HCT116 (cell line): Measurements from ENCODE around the gene IL12B. TPM values are rescaled to one million over a fixed set of nuclear protein-coding genes. Genes with fewer than 3 reads are reported as not detected.

Source experiments
- ATAC-seq: fragments of 200-7000 bp; cut with Tn5 transposase; 2 replicates; pipeline ENCODE4 v1.9.1; 2020; ENCODE audit warnings: mild to moderate bottlenecking, moderate library complexity
- BruUV-seq: library from RNA; stranded (reverse); fragments of 400-500 nt; replicated peaks from 2 replicates; lab custom pipeline; 2021; lab: Mats Ljungman, UMichigan
- CTCF ChIA-PET: fragments of 300-600 bp; sonication (Branson Sonifier 250); formaldehyde crosslinking; loops from one replicate; lab custom pipeline; 2021; ENCODE audit warnings: antibody characterized with exemption; lab: Charles Lee
- POLR2A ChIA-PET: fragments of 300-600, 350-600 bp; sonication (Branson Sonifier 250); formaldehyde crosslinking; loops from one replicate; lab custom pipeline; 2021; ENCODE audit warnings: antibody characterized with exemption; lab: Charles Lee
- RAD21 ChIA-PET, 2 experiments: fragments of 300-600 bp; sonication (Branson Sonifier 250); formaldehyde crosslinking; loops; one replicate each; lab custom pipeline; 2023; ENCODE audit warnings: low total read pairs in 2 of 2; ENCODE audit not compliant: uncharacterized antibody in 2 of 2, unreplicated experiment in 2 of 2, low non-redundant PET in 1 of 2; lab: Charles Lee
- DNase-seq: peaks from one replicate; pipeline ENCODE4 v3.0.0-alpha.2; 2010; ENCODE audit warnings: low read depth, low spot score
- H2AFZ ChIP-seq: fragments of 200-600 bp; shearing (Covaris generic), sonication (generic); 2 replicates; pipeline ENCODE4 v1.6.1; 2017; ENCODE audit warnings: low read depth, mixed run types, mixed read lengths, antibody characterized with exemption, low read length; ENCODE audit not compliant: poor library complexity, severe bottlenecking
- H3K27ac ChIP-seq: 2 replicates; pipeline ENCODE4 v1.5.1; 2012; ENCODE audit warnings: low read depth, low read length
- H3K27me3 ChIP-seq: fragments of 200-600 bp; sonication (generic); 2 replicates; pipeline ENCODE4 v1.6.1; 2016; ENCODE audit warnings: mixed run types, low read length, mixed read lengths; ENCODE audit not compliant: insufficient read depth
- H3K36me3 ChIP-seq, 2 experiments: fragments of 200-500 bp in 1 of 2; fragments of 200-600 bp in 1 of 2; sonication (Bioruptor generic) in 1 of 2; sonication (generic) in 1 of 2; 2 replicates each; pipeline versions ENCODE4 v1.5.1 to v1.6.1; 2014 to 2016; ENCODE audit warnings: low read length in 2 of 2, inconsistent platforms in 1 of 2, mixed read lengths in 1 of 2, mixed run types in 1 of 2; ENCODE audit not compliant: insufficient read depth in 2 of 2, control insufficient read depth in 1 of 2
- H3K4me1 ChIP-seq, 2 experiments: fragments of 200-600 bp in 1 of 2; sonication (generic) in 1 of 2; 2 replicates each; pipeline versions ENCODE4 v1.5.1 to v1.6.1; 2012 to 2017; ENCODE audit warnings: low read length in 2 of 2, inconsistent platforms in 1 of 2, mild to moderate bottlenecking in 1 of 2, mixed read lengths in 1 of 2, mixed run types in 1 of 2, moderate library complexity in 1 of 2; ENCODE audit not compliant: insufficient read depth in 2 of 2, control insufficient read depth in 1 of 2
- H3K4me2 ChIP-seq: fragments of 200-600 bp; sonication (generic); 2 replicates; pipeline ENCODE4 v1.6.1; 2017; ENCODE audit warnings: mixed run types, low read length, mixed read lengths
- H3K4me3 ChIP-seq, 2 experiments: fragments of 200-600 bp in 1 of 2; sonication (generic) in 1 of 2; replicated peaks in 1 of 2; 2 replicates each; pipeline ENCODE4 v1.5.1; 2011 to 2016; ENCODE audit warnings: low read length in 2 of 2, control low read depth in 1 of 2, low read depth in 1 of 2, mild to moderate bottlenecking in 1 of 2, mixed read lengths in 1 of 2, mixed run types in 1 of 2
- H3K79me2 ChIP-seq: fragments of 200-600 bp; sonication (generic); 2 replicates; pipeline ENCODE4 v1.6.1; 2017; ENCODE audit warnings: mild to moderate bottlenecking, mixed run types, low read length, moderate library complexity, mixed read lengths; ENCODE audit not compliant: insufficient read depth
- H3K9ac ChIP-seq: fragments of 200-600 bp; sonication (generic); 2 replicates; pipeline ENCODE4 v1.6.1; 2016; ENCODE audit warnings: low read length, mixed read lengths
- H3K9me2 ChIP-seq: fragments of 200-600 bp; sonication (generic), shearing (Covaris generic); 2 replicates; pipeline ENCODE4 v1.6.1; 2017; ENCODE audit warnings: mixed run types, mild to moderate bottlenecking, moderate library complexity; ENCODE audit not compliant: insufficient read depth
- H3K9me3 ChIP-seq, 2 experiments: fragments of 200-500 bp in 1 of 2; fragments of 200-600 bp in 1 of 2; sonication (Bioruptor generic) in 1 of 2; sonication (generic) in 1 of 2; 2 replicates each; pipeline ENCODE4 v1.6.1; 2014 to 2017; ENCODE audit warnings: low read length in 2 of 2, mixed read lengths in 2 of 2, inconsistent platforms in 1 of 2, low read depth in 1 of 2, mild to moderate bottlenecking in 1 of 2, mixed run types in 1 of 2, moderate library complexity in 1 of 2; ENCODE audit not compliant: control insufficient read depth in 1 of 2, insufficient read depth in 1 of 2
- H4K20me1 ChIP-seq: fragments of 200-600 bp; sonication (generic), shearing (Covaris generic); 2 replicates; pipeline ENCODE4 v1.6.1; 2017; ENCODE audit warnings: mixed run types, mild to moderate bottlenecking, moderate library complexity; ENCODE audit not compliant: insufficient read depth
- CBX3 ChIP-seq: IDR thresholded peaks from 2 replicates; pipeline ENCODE4 v1.6.1; 2012; ENCODE audit warnings: low read depth
- CEBPB ChIP-seq: IDR thresholded peaks from 2 replicates; pipeline ENCODE4 v1.6.1; 2012; ENCODE audit warnings: low read depth
- EGR1 ChIP-seq: IDR thresholded peaks from 2 replicates; pipeline ENCODE4 v1.6.1; 2012; ENCODE audit warnings: low read depth
- ELF1 ChIP-seq: IDR thresholded peaks from 2 replicates; pipeline ENCODE4 v1.6.1; 2012; ENCODE audit warnings: low read depth, borderline replicate concordance
- EZH2 ChIP-seq: fragments of 200-600 bp; sonication (generic); IDR thresholded peaks from 2 replicates; pipeline ENCODE4 v1.6.1; 2017; ENCODE audit warnings: antibody characterized with exemption, mixed run types
- FOSL1 ChIP-seq: IDR thresholded peaks from 2 replicates; pipeline ENCODE4 v1.6.1; 2012; ENCODE audit warnings: low read depth
- JUND ChIP-seq: IDR thresholded peaks from 2 replicates; pipeline ENCODE4 v1.6.1; 2012
- POLR2A ChIP-seq: IDR thresholded peaks from 2 replicates; pipeline ENCODE4 v1.7.0; 2011; ENCODE audit warnings: borderline replicate concordance; ENCODE audit not compliant: insufficient read depth, insufficient read length; ENCODE audit errors: extremely low read depth
- POLR2AphosphoS5 ChIP-seq: IDR thresholded peaks from 2 replicates; pipeline ENCODE4 v1.6.1; 2011; ENCODE audit warnings: mild to moderate bottlenecking, low read depth, low read length, moderate library complexity
- RAD21 ChIP-seq: IDR thresholded peaks from 2 replicates; pipeline ENCODE4 v1.6.1; 2012; ENCODE audit warnings: low read depth, mild to moderate bottlenecking
- SIN3A ChIP-seq: IDR thresholded peaks from 2 replicates; pipeline ENCODE4 v1.6.1; 2012; ENCODE audit warnings: low read depth
- SRF ChIP-seq: IDR thresholded peaks from 2 replicates; pipeline ENCODE4 v1.6.1; 2012; ENCODE audit warnings: low read depth
- intact Hi-C: fragments of 100-400 bp; cut with micrococcal nuclease; formaldehyde crosslinking; loops from 2 replicates; pipeline ENCODE4 v1.10.0; 2022
- total RNA-seq: library from RNA; stranded (reverse); gene quantifications from one replicate; pipeline ENCODE4 v1.2.1, GENCODE V29; 2021; ENCODE audit not compliant: unreplicated experiment
- TF ChIP-seq, protein P1 (sequence below): IDR thresholded peaks from 2 replicates; pipeline ENCODE4 v1.6.1; 2012

IL12B gene
- total RNA-seq, 1 experiment from 2014 or later: not detected

DNA sequence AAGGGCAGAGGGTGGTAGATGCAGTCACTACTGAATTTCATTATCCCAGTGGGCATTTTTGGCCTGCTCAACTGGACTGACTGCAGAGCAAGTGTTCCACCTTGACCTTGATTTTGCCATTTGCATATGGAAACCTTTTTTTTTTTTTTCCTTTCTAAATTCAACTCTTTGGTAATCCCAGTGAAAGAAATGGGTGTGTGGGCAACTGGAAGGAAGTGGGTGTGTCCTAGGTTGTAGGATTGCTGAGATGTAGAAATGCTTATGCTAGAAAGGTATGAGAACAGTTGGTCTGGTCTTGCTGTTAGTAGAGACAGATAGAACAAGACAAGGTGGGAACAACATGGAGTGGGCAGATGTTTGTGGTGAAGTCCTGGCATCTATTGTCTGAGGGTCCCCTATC is 7.8 kb upstream of the IL12B start:
- H3K27ac ChIP-seq: no peak overlapping the region
- ATAC-seq: no peak
- H3K9ac ChIP-seq: no peak overlapping the region
- no peaks in the 10 kb centered on the region for H4K20me1 ChIP-seq
- H3K27me3 ChIP-seq: no peaks in the 10 kb centered on the region
- TF ChIP-seq SIN3A (no peak), SRF (no peak), JUND (no peak), EGR1 (no peak), ELF1 (no peak), RAD21 (no peak), EZH2 (no peak), POLR2AphosphoS5 (no peak), CBX3 (no peak), POLR2A (no peak), FOSL1 (no peak), CEBPB (no peak)
- TF ChIP-seq, protein P1, sequence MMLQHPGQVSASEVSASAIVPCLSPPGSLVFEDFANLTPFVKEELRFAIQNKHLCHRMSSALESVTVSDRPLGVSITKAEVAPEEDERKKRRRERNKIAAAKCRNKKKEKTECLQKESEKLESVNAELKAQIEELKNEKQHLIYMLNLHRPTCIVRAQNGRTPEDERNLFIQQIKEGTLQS: no peak
- TF ChIP-seq, all 23 proteins: peak for 0
- DNase-seq: no peak
- peaks cover 26 to 66% of the 10 kb centered on the region in 2 experiments for H3K4me1 ChIP-seq
- RAD21 ChIA-PET: no interaction called here
- H3K79me2 ChIP-seq: no peaks in the 10 kb centered on the region
- intact Hi-C loops: no loop called here
- H3K4me3 ChIP-seq: no peak overlapping the region; a peak in 1 of 4 replicates
- no peaks in the 10 kb centered on the region for H3K9me3 ChIP-seq
- no peaks in the 10 kb centered on the region for H3K9me2 ChIP-seq
- POLR2A ChIA-PET: no interaction called here
- no TSS peak for BruUV-seq
- no peaks in the 10 kb centered on the region for H3K36me3 ChIP-seq
- no peak overlapping the region for H2AFZ ChIP-seq
- CTCF ChIA-PET: no interaction called here
- peak overlapping the region; percentile 67 for H3K4me2 ChIP-seq
